GM18868 (cell line): ENCODE measurements around the gene LBHD1.
"Not testable (repeated sequence)": the region's sequence is repeated elsewhere in the genome, so short reads cannot be mapped to it uniquely, and the experiment has no call there.

Experiments used
- ATAC-seq: cut with Tn5 transposase; IDR thresholded peaks from one replicate; pipeline ENCODE4 v1.9.1; 2021; ENCODE audit warnings: mild to moderate bottlenecking, moderate library complexity; ENCODE audit not compliant: unreplicated experiment

Gene LBHD1

GRCh38 chr11:62694455-62695167 lies 22.5 kb upstream of the LBHD1 start:
- no peak for ATAC-seq

- ATAC-seq, result not testable (repeated sequence)
These were observed 21.6 kb upstream of the LBHD1 start for GRCh38 chr11:62693624-62694023.

GRCh38 chr11:62689421-62690183 lies 17.5 kb upstream of the LBHD1 start, which contains the start of gene LRRN4CL:
TSS of gene LRRN4CL (minus strand) at chr11:62689530. CDS start at chr11:62688508, 1,022 bp downstream.
- no peak for ATAC-seq

- ATAC-seq, result no peak
These were observed 16.4 kb upstream of the LBHD1 start for GRCh38 chr11:62688491-62688890.

- no peak for ATAC-seq
These were observed 15.7 kb upstream of the LBHD1 start for GRCh38 chr11:62687508-62688396.

GRCh38 chr11:62682518-62682917 lies 10.5 kb upstream of the LBHD1 start:
- ATAC-seq, result no peak

- ATAC-seq, result peak; percentile 61
These were observed 8.8 kb upstream of the LBHD1 start for GRCh38 chr11:62680825-62681240.

- peak; percentile 68 for ATAC-seq
These were observed 7.0 kb upstream of the LBHD1 start, which contains the start of gene UBXN1 for GRCh38 chr11:62678770-62679696. TSS of gene UBXN1 (minus strand) at chr11:62679073. CDS start at chr11:62678923, 150 bp downstream.

GRCh38 chr11:62678433-62678769 lies 6.3 kb upstream of the LBHD1 start:
- ATAC-seq, result no peak

- no peak for ATAC-seq
These were observed 5.6 kb upstream of the LBHD1 start for GRCh38 chr11:62677714-62678113.

- ATAC-seq, result no peak
These were observed 5.1 kb upstream of the LBHD1 start for GRCh38 chr11:62677156-62677555.

- no peak for ATAC-seq
These were observed 4.6 kb upstream of the LBHD1 start for GRCh38 chr11:62676698-62677097.

- not testable (repeated sequence) for ATAC-seq
These were observed 3.3 kb upstream of the LBHD1 start for GRCh38 chr11:62675415-62675814.

- no peak for ATAC-seq
These were observed 1.1 kb upstream of the LBHD1 start for GRCh38 chr11:62673196-62673525.

GRCh38 chr11:62671236-62671607 lies 845 bp downstream of the LBHD1 start:
- peak; percentile 8 for ATAC-seq

GRCh38 chr11:62669420-62670161 lies 2.5 kb downstream of the LBHD1 start:
- no peak for ATAC-seq

- ATAC-seq, result no peak
These were observed 4.6 kb downstream of the LBHD1 start for GRCh38 chr11:62667460-62667859.

GRCh38 chr11:62666259-62666926 lies 5.7 kb downstream of the LBHD1 start:
- no peak for ATAC-seq
